GM19397 (cell line): Measurements from ENCODE around the gene HNRNPD.
"Not testable (repeated sequence)": the region's sequence is repeated elsewhere in the genome, so short reads cannot be mapped to it uniquely, and the experiment has no call there.

Source experiments
- ATAC-seq: cut with Tn5 transposase; IDR thresholded peaks from one replicate; pipeline ENCODE4 v1.9.1; 2021; ENCODE audit warnings: mild to moderate bottlenecking, moderate library complexity; ENCODE audit not compliant: unreplicated experiment

The HNRNPD gene, protein sequence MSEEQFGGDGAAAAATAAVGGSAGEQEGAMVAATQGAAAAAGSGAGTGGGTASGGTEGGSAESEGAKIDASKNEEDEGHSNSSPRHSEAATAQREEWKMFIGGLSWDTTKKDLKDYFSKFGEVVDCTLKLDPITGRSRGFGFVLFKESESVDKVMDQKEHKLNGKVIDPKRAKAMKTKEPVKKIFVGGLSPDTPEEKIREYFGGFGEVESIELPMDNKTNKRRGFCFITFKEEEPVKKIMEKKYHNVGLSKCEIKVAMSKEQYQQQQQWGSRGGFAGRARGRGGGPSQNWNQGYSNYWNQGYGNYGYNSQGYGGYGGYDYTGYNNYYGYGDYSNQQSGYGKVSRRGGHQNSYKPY

DNA sequence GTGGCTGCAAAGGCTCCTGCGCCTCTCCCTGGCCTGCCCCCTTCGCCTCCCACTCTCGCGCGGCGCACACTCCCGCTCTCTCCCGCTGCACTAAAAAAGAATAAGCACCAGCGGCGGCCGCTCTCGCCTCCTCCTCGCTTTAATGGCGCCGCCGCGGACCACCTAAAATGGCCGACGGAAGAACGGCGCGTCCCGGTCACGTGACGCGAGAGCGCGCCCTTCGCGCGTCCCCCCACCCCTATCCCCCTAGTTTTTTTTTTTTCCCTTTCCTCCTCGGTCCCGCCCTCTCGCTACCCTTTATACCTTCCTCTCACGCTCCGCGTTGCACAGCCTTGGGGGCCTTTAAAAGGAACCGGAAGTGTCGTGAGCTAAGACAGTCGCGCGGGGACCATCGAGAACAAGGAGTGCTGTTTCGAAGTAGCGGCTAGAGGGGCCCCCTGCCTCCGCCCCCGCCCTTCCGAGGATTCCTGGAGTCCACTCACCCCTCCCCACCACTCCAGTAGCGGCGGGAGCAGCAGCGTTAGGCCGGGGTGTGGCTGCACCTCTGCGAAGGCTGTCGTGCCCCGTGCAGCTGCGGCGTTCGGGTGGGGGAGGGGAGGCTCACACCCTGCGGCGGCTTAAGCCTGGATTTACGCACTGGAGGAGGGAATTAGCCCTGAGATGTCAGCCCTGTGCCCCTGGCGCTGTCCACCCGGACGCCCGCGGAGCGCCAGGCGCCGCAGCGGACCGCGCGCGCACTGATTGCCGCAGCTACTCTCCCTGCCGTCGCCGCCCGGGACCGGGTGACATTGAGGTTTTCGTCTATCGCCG, at the start of gene HNRNPD:
TSS of gene HNRNPD (minus strand) at position 176 of the 810 bp plus-strand sequence. CDS start 313 bp downstream, outside the sequence.
- ATAC-seq = peak; percentile 94

DNA sequence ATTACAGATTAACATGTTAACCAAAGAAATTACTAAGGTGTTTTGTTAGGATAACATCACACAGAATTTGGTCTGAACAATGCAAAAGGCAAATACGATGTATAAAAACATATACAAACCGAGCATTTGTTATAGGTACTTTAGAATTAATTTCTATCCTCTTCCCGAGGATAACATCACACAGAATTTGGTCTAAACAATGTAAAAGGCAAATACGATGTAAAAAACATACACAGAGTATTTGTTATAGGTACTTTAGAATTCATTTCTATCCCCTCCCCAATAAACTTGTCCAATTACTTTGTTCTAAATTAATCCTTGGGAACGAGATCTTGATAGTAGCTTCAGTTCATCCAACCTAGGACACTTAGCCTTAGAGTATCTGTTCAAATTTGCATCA, 48.8 kb upstream of the HNRNPD start:
- no peak for ATAC-seq

DNA sequence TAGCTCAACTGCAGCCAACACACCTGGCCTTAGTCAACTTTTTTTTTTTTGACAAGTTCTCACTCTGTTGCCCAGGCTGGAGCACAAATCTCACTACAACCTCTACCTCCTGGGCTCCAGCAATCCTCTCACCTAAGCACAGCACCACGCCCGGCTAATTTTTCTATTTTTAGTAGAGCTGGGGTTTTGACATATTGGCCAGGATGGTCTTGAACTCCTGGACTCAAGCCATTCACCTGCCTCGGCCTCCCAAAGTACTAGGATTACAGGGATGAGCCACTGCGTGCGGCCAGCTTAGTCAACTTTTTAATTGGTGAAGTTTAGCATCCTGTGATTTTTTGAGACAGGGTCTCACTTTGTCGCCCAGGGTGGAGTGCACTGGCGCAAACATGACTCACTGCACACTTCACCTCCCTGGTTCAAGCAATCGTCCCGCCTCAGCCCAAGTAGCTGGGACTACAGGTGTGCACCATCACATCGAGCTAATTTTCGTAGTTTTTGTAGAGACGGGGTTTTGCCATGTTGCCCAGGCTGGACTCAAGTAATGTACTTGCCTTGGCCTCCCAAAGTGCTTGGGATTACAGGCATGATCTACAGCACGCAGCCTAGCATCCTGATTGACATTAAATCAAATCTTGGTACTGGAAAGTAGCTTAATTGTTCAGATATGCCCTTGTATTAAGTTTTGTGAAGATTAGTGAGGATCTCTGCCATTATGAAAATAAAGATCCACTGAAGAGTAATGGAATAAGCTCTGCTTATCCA, 48.2 kb upstream of the HNRNPD start:
- no peak for ATAC-seq

DNA sequence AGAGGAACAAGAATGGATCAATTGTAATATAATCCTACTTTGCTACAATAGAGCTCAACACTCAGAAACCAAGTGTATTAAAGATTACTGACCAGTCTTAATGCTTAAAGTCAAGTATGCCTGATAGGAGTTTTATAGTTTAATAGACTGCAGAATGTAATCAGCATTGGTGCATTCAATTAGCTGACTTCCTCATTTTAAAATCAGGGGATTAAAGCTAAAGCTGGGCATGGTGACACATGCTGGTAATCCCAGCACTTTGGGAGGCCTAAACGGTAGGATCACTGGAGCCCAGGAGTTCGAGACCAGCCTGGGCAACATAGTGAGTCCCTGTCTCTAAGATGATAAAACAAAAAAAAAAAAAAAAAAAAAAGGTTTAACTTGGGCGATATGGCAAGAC, 45.7 kb upstream of the HNRNPD start:
- no peak for ATAC-seq

DNA sequence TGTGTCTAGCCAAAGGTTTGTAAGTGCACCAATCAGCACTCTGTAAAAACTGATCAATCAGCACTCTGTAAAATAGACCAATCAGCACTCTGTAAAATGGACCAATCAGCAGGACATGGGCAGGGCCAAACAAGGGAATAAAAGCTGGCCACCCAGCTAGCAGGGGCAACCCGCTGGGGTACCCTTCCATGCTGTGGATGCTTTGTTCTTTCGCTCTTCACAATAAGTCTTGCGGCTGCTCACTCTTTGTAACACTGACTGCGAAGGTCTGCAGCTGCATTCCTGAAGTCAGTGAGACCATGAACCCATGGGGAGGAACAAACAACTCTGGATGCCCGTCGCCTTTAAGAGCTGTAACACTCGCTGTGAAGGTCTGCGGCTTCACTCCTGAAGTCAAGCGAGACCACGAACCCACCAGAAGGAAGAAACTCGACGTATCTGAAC, 42.2 kb upstream of the HNRNPD start:
- no peak for ATAC-seq

DNA sequence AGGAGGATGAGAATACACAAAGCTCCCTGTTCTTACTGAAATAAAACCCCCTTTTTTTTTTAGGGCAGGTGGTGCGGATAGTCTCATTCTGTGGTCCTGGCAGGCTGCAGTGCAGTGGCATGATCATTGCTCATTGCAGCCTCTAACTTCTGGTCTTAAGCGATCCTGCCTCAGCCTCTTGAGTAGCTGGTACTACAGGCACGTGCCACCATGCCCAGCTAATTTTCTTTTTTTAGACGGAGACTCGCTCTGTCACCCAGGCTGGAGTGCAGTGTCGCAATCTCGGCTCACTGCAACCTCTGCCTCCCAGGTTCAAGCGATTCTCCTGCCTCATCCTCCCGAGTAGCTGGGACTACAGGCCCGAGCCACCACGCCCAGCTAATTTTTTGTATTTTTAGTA, 41.3 kb upstream of the HNRNPD start:
- not testable (repeated sequence) for ATAC-seq

DNA sequence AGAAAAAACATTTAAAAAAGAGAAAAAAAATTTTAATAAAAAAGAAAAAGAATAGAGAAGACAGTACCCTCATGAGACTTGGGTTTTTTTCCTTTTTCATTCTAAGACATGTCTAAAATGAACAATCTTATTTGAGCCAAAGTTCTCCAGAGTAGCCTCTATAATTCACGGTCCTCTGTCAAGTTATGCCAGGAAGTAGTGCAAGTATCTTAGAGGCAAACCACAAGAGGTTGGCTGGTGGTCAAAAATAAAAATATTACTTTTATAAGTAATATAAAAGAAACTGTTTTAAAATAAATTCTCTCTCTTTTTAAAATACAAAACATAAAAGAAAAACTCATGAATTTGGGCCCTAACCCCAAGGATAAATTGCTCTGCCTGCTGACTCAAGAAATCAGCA, 29.9 kb upstream of the HNRNPD start:
- no peak for ATAC-seq

DNA sequence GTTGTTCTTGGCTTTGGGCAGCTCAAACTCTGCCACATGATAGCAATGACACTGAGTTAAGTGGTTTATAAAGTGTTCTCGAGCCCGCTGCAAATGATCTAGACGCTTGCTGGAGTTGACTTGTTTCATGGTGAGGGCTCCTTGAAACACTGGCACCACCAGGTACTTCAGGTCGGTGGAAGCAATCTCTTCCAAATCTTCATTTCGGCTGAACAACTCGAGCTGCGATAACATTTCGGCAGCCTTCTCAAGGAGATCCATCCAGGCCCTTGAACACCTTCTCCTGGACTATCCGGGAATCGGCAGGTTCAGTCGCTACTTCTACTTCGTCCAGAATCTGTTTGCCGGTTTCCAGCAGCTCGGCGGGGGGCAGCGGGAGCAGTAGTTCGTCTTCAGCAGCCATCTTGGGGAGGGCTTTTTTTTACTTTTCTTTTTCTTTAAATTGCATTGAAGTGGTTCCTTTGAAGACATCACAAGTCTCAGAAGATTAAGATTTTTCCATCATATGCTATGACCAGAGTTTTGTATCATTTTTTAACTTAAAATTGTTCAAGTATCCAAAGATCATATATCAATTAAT, 28.5 kb upstream of the HNRNPD start:
- ATAC-seq = no peak

DNA sequence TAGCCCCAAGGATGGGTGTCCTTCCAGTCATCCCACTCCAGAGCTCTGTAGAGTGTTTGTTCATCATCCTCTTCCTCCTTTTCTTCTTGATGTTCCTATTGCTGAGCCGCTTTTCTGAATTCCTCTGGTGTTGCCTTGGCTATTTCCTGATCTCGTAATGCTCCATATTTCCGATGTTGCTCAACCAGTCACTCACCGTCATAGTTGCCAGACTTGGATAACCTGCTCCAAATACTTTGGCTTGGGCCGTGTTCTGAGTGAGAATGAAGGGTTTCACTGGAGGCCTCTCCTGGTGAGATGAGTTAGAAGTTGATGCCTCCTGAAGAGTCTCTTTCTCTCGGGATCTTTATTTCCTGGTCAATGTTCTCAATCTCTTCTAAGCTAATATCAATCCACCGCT, 27.8 kb upstream of the HNRNPD start:
- ATAC-seq = no peak

DNA sequence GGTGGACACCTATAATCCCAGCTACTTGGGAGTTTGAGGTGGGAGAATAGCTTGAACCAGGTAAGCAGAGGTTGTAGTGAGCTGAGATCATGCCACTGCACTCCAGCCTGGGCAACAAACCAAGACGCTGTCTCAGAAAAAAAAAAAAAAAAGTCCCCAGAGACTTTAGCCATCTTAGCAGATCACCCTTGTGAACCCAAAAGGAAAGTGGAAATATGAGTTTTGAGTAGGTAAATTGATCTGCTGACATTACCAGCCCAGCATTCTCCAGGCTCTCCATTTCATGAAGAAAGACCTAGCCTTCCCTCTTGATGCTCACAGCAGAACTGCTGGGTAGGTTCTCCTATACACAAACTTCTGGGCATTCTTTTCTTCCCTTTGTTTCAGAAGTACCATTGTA, 24.5 kb upstream of the HNRNPD start:
- ATAC-seq = no peak

DNA sequence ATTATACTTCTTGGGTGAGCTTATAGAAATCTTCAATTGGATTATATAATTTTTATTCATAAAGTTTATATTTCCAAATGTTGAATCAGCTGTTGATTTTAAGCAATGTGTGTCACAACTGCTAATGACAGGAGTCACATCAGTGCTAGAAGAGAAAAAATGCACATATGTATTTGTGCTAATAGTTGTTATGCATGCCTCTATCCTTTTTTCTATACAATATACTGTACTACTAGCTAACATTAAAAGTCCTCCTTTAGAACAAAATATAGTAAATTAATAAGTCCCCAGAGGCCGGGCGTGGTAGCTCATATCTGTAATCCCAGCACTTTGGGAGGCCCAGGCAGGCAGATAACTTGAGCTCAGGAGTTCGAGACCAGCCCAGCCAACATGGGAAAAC, 23.7 kb upstream of the HNRNPD start:
- no peak for ATAC-seq

DNA sequence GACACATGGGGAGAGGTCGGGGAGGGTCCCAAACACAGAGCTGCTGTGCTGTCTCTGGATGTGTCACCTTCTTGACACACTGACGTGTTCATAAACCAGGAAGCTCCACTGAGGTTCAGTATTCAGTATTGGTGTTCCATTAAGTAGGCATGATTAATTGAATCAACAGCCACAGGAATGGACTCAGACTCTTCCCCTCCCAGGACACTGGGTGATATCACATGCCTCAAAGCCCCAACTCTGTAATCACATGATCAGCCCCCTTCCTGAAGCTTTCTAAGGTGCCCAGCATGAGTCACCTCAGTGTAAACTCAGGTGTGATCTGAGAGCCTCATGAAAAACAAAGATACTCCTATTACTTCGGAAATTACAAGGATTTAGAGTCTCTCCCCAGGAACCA, 21.1 kb upstream of the HNRNPD start:
- no peak for ATAC-seq

DNA sequence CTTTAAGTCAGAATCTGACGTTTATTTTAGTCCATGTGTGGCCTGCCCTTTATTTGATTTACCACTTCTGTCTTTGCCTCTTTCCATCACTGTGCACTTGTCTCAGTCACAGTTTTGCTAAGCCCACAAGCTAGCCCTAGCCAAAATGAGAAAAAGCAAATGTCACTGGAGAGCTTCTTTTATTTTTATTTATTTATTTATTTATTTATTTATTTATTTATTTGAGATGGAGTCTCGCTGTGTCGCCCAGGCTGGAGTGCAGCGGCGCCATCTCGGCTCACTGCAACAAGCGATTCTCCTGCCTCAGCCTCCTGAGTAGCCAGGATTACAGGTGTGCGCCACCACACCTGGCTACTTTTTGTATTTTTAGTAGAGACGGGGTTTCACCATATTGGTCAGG, 16.3 kb upstream of the HNRNPD start:
- not testable (repeated sequence) for ATAC-seq

DNA sequence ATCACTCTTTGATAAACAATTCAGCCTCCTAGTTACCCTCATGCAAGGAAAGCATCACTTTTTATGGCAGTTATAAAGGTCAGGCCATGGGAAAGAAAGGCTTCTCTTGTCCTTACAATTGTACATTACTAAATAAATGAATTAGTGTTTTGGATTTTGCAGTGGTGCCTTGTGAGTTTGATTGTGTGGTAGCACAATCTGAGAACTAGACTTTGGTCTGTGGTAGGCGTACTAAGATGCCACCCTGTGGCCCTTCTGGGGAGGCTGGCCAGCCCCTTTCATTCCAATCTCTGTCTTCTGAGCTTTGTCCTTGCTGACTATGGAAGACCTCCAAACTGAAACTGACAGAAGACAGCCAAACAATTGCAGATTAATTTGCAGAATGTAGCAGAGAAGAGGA, 14.6 kb upstream of the HNRNPD start:
- no peak for ATAC-seq

DNA sequence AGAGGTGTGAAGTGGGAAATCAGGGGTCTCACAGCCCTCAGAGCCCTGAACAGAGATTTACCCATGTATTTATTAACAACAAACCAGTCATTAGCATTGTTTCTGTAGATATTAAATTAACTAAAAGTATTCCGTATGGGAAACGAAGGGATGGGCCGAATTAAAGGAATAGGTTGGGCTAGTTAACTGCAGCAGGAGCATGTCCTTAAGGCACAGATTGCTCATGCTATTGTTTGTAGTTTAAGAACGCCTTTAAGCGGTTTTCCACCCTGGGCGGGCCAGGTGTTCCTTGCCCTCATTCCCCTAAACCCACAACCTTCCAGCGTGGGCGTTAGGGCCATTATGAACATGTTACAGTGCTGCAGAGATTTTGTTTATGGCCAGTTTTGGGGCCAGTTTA, 12.5 kb upstream of the HNRNPD start:
- not testable (repeated sequence) for ATAC-seq

DNA sequence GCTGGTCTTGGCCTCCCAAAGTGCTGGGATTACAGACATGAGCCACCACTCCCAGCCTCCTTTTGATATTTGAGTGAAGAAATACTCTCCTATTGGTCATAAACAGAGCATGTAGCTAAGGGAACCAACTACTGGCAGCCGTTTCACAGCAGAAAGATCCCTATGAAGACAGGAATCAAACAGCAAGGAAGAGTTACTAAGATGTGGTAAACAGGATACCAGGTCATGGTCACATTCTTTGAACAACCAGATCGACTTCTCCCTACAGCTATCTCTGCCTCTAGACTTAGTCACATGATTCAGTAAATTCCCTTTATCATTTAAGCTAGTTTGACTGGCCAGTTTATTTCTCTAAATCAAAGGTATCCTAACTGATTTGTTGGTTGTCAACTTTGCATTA, 9.0 kb upstream of the HNRNPD start:
- ATAC-seq = no peak

DNA sequence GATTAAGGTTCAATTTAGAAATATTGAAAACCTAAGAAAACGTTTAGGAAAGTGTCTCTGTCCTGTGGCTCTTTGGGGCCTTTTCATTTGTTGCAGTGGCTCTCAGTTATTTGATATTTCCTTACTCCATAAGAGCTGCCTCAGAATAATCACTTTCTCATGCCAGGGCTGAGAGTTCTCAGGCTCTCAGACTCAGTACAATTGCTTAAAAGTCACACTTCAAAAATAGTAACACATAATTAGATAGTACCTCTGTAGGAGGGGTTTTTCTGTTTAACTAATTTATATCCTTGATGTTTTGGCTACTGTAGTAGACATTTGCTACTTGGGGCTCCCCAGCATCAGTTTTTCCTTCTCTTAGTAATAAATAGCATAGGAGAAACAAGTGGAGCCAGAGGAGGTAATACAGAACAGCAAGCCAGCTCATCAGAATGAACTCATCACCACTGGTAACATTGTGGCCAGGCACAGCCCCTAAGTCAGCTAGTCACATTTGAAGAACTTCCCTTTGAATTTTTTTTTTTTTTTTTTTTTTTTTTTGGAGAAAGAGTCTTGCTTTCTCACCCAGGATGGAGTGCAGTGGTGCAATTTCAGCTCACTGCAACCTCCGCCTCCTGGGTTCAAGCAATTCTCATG, 8.0 kb upstream of the HNRNPD start:
- ATAC-seq = no peak

DNA sequence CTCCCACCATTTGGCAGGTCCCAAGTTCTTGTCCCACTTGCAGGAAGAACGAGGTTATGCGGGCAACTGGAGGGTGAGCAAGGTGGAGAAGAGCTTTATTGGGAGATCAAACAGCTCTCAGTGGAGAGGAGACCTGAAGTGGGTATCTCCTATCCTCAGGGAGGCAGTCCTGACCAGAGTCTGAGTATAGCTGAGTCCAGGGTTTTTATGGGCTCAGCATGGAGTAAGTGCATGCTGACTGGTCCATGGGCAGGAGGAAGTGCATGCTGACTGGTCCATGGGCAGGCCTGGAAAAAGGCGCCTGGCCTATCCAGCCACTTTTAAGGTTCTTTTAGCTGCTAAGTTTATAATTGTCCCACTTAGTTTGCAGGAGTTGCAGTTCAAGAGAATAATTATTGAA, 7.4 kb upstream of the HNRNPD start:
- no peak for ATAC-seq

DNA sequence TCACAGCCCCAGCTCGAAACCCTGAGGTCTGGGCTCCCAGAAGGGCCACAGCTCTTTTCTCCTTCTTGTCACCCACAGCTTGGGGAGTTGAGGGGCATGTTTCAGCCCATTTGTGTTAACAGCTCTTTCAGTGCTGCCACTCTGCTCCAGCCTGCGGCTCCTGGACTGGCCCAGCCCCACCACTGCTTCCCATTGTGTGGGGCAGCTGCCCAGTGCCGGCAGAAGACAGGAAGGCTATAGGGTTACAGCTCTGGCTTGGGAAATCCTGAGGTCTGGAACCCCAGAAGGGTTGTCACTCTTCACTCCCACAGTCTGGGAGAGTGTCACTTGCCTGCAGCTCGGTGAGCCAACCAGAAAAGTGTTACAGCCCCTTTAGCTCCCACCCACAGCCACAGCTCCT, 7.0 kb upstream of the HNRNPD start:
- no peak for ATAC-seq

DNA sequence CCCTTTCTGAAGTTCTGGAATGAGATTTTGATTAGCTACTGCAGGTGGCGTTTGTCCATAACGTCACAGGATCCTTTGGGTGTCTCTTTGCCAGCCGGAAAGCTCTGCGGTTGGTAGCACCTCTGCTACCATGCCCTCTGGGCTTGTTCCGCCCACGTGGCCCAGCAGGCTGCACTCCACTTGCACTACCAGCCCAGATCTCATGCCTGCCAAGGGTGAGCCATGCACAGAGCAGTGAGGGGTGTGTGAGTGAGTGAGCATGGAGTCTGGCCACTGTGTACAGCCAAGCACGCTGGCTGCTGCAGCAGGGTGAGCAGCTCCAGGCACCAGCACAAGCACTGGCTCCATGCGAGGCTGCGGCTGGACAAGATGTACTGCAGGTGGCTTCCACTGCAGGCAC, 6.6 kb upstream of the HNRNPD start:
- ATAC-seq = no peak

DNA sequence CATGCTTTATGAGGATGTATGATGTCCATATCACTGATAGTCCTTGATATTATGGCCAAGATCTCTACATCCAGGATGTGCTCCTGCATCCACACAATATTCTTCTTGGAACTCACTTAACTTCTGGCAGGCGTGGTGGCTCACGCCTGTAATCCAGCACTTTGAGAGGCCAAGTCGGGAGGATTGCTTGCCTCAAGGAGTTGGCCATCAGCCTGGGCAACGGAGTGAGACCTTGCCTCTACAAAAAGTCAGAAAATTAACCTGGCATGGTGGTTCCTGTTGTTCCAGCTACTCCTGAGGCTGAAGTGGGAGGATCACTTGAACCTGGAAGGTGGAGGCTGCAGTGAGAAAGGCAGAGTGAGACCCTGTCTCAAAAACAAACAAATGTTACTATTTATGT, 2.3 kb upstream of the HNRNPD start:
- ATAC-seq = no peak
